ENCODE results near the gene CSRNP3.

The CSRNP3 gene

DNA sequence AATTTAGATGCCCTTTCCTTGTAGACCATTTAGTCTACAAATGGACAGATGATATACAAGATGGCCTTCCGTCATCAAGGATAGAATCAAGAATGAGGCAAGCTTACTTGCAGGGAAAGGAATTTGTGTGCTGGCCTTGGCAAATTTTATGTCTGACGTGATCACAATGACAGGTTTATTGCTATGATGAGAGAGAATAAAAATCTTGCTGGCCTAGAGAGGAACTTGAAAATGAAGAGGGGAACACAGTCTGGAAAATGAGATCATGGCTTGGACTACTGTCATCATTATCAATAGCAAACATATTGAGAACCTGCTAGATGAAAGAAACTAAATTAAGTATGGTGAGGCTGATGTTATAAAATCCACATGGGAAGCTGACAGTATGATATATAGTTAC lies 66.0 kb downstream of the CSRNP3 start:
- ChIA-PET POLR2A (no interaction called here), CTCF (interaction anchor here (0.9 kb wide), 1 partner anchor 139 kb away, joined by 3 read pairs; no protein-coding TSS in a partner anchor)
- no peak for TF ChIP-seq CTCF (IDR thresholded peaks at IDR 0.05; ENCODE audit: control extremely low read depth, extremely low read depth, low read depth, missing control alignments)
- DNase-seq (ENCODE audit: extremely low spot score), result no peak

GRCh38 chr2:165536851-165537499 lies 67.5 kb downstream of the CSRNP3 start:
- TF ChIP-seq CTCF (IDR thresholded peaks at IDR 0.05; ENCODE audit: control extremely low read depth, extremely low read depth, low read depth, missing control alignments), result no peak
- ChIA-PET CTCF (interaction anchor here (0.8 to 1.5 kb wide), 2 partner anchors 28 to 92 kb away, joined by 3 read pairs; no protein-coding TSS in a partner anchor), POLR2A (no interaction called here)
- no peak for DNase-seq (ENCODE audit: extremely low spot score)

DNA sequence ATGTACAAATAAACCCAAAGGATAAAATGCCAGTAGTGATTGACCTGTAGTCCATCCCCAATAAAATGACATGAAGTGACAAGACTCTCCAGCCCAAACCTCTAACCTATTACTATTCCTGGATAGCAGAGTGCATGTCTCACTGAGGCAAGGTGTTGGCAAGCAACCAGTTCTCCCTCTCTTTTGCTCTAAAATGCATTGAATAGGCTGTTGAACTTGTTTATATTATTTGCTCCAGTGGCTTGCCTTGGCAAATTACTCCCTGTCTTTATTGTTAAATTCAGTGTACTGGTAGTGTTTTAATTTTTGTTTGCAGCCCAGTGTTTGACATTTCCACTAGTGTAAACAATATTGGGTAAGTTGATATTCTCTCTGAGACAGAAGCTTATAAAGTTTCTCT lies 70.5 kb downstream of the CSRNP3 start:
- TF ChIP-seq CTCF (IDR thresholded peaks at IDR 0.05; ENCODE audit: control extremely low read depth, extremely low read depth, low read depth, missing control alignments), result no peak
- ChIA-PET POLR2A (no interaction called here), CTCF (interaction anchor here (1.1 to 1.5 kb wide), 2 partner anchors 14 to 23 kb away, joined by 3 to 4 read pairs; no protein-coding TSS in a partner anchor)
- DNase-seq (ENCODE audit: extremely low spot score), result no peak

DNA sequence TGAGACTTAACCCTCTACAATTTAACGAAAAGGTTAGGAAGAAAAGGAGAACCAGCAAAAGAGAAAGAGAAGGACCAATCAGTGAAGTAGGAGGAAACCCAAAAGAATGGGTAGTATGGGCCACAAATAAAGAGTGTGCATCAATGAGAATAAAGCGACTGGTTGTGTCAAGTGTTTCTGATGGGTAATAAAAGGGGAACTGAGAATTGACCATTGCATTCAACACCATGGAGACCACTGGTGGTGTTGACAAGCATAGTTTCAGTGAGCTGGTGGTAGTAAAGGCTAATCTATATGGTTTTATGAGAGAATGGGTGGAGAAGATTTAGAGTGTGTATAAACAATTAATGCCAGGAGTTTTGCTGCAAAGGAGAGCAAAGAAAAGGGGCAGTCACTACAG lies 75.4 kb downstream of the CSRNP3 start:
- ChIA-PET POLR2A (no interaction called here), CTCF (no interaction called here)
- no peak for DNase-seq (ENCODE audit: extremely low spot score)
- no peak for TF ChIP-seq CTCF (IDR thresholded peaks at IDR 0.05; ENCODE audit: control extremely low read depth, extremely low read depth, low read depth, missing control alignments)

GRCh38 chr2:165547900-165548299 lies 78.4 kb downstream of the CSRNP3 start:
- ChIA-PET POLR2A (no interaction called here), CTCF (no interaction called here)
- TF ChIP-seq CTCF (IDR thresholded peaks at IDR 0.05; ENCODE audit: control extremely low read depth, extremely low read depth, low read depth, missing control alignments), result no peak
- no peak for DNase-seq (ENCODE audit: extremely low spot score)

GRCh38 chr2:165549619-165550018 lies 80.1 kb downstream of the CSRNP3 start:
- CTCF ChIA-PET, result interaction anchor here (1.2 to 1.5 kb wide), 2 partner anchors 12 to 14 kb away, joined by 4 read pairs; no protein-coding TSS in a partner anchor
- no peak for DNase-seq (ENCODE audit: extremely low spot score)
- TF ChIP-seq CTCF (IDR thresholded peaks at IDR 0.05; ENCODE audit: control extremely low read depth, extremely low read depth, low read depth, missing control alignments), result no peak
- POLR2A ChIA-PET, result no interaction called here

All from GM10248 (cell line).